ENCODE data around the gene MAMDC2. TPM values are rescaled to one million over a fixed set of nuclear protein-coding genes. Genes with fewer than 3 reads are reported as not detected.
"Not testable (repeated sequence)": the region's sequence is repeated elsewhere in the genome, so short reads cannot be mapped to it uniquely, and the experiment has no call there.

The MAMDC2 gene
- total and polyA plus RNA-seq, 5 donors = 11.5 to 18.1 (median 15.9) TPM

DNA sequence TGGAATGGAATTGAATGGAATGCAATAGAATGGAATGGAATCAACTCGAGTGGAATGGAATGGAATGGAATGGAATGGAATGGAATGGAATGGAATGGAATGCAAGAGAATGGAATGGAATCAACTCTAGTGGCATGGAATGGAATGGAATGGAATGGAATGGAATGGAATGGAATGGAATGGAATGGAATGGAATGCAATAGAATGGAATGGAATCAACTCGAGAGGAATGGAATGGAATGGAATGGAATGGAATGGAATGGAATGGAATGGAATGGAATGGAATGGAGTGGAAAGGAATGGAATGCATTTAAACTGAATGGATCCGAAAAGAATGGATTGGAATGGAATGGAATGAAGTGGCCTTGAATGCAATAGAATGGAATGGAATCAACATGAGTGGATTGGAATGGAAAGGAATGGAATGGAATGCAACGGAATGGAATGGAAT is 5.5 kb upstream of the MAMDC2 start:
- H3K4me3 ChIP-seq (ENCODE audit: low read length); H3K9me3 ChIP-seq (ENCODE audit: control insufficient read depth, low read length); DNase-seq; H3K4me1 ChIP-seq (ENCODE audit: control insufficient read depth, insufficient read depth, low read length); H3K27ac ChIP-seq (ENCODE audit: low read length); intact Hi-C loops (cut with DNase I); H3K27me3 ChIP-seq (ENCODE audit: control insufficient read depth, insufficient read depth): not testable (repeated sequence)
- peak; percentile 69 to 72 for ATAC-seq
- WGBS = 76% methylated on average over 4 of the region's 4 CpGs

DNA sequence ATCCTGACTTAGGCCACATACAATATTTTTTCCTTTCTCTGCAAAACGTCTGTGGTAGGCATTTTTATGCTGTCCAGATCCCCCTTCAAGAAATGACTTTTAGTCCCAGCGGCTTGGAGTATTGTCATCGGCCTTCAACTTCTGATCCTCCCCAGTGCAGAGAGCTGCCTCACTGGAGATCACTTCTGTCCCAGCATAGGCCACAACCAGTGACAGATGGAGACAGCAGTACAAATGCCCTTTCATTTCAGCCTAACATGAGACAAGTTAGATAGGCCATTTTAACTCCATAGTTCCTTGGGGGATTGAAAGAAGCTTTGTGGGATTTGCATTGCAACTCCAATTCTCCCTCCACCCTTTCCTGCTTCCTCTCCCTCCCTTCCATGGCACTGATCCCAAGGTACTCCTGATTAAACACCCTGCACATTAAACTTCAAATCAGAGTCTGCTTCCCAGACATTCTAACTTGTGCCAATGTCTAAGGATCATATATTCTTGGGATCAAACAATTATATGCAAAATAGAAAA is 3.2 kb upstream of the MAMDC2 start:
- no peak overlapping the region for H3K4me3 ChIP-seq (ENCODE audit: low read length)
- H3K9me3 ChIP-seq (ENCODE audit: control insufficient read depth, low read length) = no peaks in the 10 kb centered on the region
- no peak for DNase-seq
- intact Hi-C loops (cut with DNase I) = loop anchor here in 3 of 4 donors (10.0 kb wide), 3 partner anchors 46 to 66 kb away; no protein-coding TSS in a partner anchor
- no peaks in the 10 kb centered on the region for H3K27me3 ChIP-seq (ENCODE audit: control insufficient read depth, insufficient read depth)
- no peak overlapping the region for H3K27ac ChIP-seq (ENCODE audit: low read length)
- ATAC-seq = peak in 1 of 2 donors; percentile 35
- H3K4me1 ChIP-seq (ENCODE audit: control insufficient read depth, insufficient read depth, low read length) = no peaks in the 10 kb centered on the region
- WGBS = 60% methylated on average over 3 of the region's 3 CpGs

DNA sequence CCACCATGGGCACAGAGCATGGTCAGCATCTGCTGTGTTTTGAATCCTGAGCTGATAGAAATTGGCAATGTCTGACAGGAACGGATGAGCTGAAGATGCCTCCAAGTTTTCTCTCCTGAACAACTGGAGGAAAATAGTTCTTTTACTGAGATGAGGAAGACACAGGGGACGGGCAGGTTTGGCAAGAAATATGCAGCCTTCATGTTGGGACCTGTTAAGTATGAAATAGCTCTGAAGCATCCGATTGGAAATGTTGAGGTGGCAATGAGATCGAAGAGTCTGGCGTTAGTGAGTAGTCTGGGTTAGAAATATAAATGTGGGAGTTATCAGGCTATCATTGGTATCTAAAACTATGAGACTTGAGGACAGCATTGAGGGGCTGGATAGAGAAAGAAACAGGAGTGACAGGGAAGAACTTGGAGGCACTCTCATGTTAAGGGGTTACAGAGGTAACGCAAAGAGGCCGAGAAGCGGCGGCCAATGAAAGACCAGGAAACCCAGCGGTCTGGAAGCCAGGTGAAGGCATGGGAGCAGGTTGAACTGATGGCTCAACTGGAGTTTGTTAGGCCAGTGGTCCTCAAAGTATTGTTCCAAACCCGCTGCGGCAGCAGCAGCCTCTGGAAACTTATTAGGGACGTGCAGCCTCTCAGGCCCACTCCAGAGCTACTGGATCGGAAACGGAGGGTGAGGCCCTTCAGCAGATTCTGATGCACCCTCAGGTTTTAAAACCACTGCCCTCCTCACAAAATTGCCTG is 1.0 kb upstream of the MAMDC2 start:
- DNase-seq (no peak), ATAC-seq (no peak)
- H3K4me1 ChIP-seq (ENCODE audit: control insufficient read depth, insufficient read depth, low read length) = no peaks in the 10 kb centered on the region
- H3K27me3 ChIP-seq (ENCODE audit: control insufficient read depth, insufficient read depth) = no peaks in the 10 kb centered on the region
- H3K4me3 ChIP-seq (ENCODE audit: low read length) = no peak overlapping the region
- H3K9me3 ChIP-seq (ENCODE audit: control insufficient read depth, low read length) = no peaks in the 10 kb centered on the region
- intact Hi-C loops (cut with DNase I) = loop anchor here in 3 of 4 donors (10.0 kb wide), 3 partner anchors 48 to 68 kb away; no protein-coding TSS in a partner anchor
- H3K27ac ChIP-seq (ENCODE audit: low read length) = no peak overlapping the region
- 92% methylated on average over 15 of the region's 15 CpGs for WGBS

DNA sequence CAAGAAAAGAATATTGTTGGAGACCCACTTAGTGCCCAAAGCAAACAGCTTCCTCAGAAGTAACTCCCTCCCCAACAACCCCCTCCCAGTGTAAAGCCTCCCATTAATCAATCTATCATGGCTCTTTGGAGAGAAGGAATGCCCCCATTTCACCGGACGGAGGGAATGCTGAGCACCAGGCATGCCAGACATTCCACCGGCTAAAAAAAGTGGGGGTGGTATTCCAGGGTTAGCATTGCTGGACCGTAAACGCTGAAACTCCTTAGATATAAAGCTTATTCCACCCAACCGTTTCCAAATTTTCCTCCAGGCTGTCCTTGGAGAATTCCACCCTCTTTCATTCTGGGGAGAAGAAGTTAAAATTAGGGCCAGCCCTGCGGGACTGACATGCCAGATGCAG is 363 bp upstream of the MAMDC2 start:
- peak overlapping the region; percentile 1 for H3K27ac ChIP-seq (ENCODE audit: low read length)
- H3K27me3 ChIP-seq (ENCODE audit: control insufficient read depth, insufficient read depth) = no peaks in the 10 kb centered on the region
- H3K9me3 ChIP-seq (ENCODE audit: control insufficient read depth, low read length) = no peaks in the 10 kb centered on the region
- ATAC-seq (no peak), DNase-seq (no peak)
- intact Hi-C loops (cut with DNase I) = loop anchor here in 3 of 4 donors (10.0 kb wide), 3 partner anchors 48 to 68 kb away; no protein-coding TSS in a partner anchor
- H3K4me3 ChIP-seq (ENCODE audit: low read length) = peak overlapping the region; percentile 62
- no peaks in the 10 kb centered on the region for H3K4me1 ChIP-seq (ENCODE audit: control insufficient read depth, insufficient read depth, low read length)
- 10% methylated on average over 7 of the region's 7 CpGs for WGBS

DNA sequence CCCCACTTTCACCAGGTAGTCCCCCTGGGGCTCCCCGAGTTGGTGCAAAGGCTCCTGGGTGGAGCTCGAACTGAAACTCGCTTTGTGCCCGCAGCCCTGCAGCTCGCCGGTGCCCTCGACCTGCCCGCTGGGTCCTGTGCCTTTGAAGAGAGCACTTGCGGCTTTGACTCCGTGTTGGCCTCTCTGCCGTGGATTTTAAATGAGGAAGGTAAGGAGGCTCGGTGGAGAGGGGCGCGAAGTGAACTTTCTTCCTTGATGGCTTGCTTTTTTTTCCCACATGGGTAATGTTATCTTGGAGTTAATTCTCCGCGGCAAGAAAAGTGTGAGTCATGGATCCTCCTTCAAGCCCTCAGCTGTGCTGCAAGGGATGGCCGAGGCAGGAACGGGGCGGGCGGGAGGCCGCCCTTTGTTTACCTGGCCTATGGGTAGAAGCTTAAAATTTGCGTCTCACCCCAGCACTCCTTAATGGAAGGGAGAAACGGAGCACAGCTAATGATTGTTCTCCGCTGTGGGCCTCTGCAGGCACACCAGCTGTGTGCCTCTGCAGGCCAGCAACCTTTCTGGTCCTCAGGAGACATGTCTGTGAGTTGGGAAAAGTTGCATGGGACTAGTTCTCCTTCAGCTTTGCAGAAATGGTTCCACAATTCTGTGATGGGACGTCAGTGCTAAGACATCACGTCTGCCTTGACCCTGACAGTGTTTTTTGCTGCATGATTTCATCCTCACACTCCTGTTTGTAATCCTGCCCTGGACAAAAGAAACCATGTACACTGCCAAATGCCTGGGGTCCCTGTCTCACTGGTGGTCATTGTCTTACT is 1.1 kb downstream of the MAMDC2 start:
- H3K27ac ChIP-seq (ENCODE audit: low read length) = peak overlapping the region; percentile 15
- H3K4me1 ChIP-seq (ENCODE audit: control insufficient read depth, insufficient read depth, low read length) = peaks cover 6% of the 10 kb centered on the region
- WGBS = 18% methylated on average over 26 of the region's 26 CpGs
- H3K4me3 ChIP-seq (ENCODE audit: low read length) = peak overlapping the region; percentile 62
- DNase-seq = peak; percentile 24 to 76 (median 63)
- intact Hi-C loops (cut with DNase I) = loop anchor here in 3 of 4 donors (10.0 kb wide), 3 partner anchors 50 to 70 kb away; no protein-coding TSS in a partner anchor
- ATAC-seq = peak; percentile 38 to 73
- no peaks in the 10 kb centered on the region for H3K9me3 ChIP-seq (ENCODE audit: control insufficient read depth, low read length)
- no peaks in the 10 kb centered on the region for H3K27me3 ChIP-seq (ENCODE audit: control insufficient read depth, insufficient read depth)

DNA sequence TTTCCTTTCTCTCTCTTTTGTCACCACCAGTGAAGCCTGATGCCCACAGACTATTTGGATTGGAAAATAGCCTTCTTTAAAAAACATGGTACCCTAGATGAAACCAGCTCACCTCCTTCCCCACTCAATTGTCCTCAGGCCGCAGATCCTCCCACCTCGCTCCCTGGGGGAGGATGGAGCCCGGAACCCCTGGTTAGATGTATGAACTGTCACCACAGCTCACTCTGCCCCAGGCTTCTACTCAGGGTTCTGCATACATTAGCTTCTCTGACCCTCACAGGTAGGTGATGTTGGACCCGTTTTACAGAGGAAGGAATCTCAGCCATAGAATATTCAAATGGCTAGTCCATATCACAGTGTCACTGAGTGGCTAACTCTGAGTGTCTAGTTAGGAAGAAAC is 1.8 kb downstream of the MAMDC2 start:
- H3K9me3 ChIP-seq (ENCODE audit: control insufficient read depth, low read length) = no peaks in the 10 kb centered on the region
- WGBS = 94% methylated on average over 4 of the region's 4 CpGs
- no peak for DNase-seq
- ATAC-seq = no peak
- peak overlapping the region; percentile 62 for H3K4me3 ChIP-seq (ENCODE audit: low read length)
- no peak overlapping the region for H3K27ac ChIP-seq (ENCODE audit: low read length)
- intact Hi-C loops (cut with DNase I) = loop anchor here in 3 of 4 donors (10.0 kb wide), 3 partner anchors 51 to 71 kb away; no protein-coding TSS in a partner anchor
- H3K4me1 ChIP-seq (ENCODE audit: control insufficient read depth, insufficient read depth, low read length) = peaks cover 7% of the 10 kb centered on the region
- no peaks in the 10 kb centered on the region for H3K27me3 ChIP-seq (ENCODE audit: control insufficient read depth, insufficient read depth)

DNA sequence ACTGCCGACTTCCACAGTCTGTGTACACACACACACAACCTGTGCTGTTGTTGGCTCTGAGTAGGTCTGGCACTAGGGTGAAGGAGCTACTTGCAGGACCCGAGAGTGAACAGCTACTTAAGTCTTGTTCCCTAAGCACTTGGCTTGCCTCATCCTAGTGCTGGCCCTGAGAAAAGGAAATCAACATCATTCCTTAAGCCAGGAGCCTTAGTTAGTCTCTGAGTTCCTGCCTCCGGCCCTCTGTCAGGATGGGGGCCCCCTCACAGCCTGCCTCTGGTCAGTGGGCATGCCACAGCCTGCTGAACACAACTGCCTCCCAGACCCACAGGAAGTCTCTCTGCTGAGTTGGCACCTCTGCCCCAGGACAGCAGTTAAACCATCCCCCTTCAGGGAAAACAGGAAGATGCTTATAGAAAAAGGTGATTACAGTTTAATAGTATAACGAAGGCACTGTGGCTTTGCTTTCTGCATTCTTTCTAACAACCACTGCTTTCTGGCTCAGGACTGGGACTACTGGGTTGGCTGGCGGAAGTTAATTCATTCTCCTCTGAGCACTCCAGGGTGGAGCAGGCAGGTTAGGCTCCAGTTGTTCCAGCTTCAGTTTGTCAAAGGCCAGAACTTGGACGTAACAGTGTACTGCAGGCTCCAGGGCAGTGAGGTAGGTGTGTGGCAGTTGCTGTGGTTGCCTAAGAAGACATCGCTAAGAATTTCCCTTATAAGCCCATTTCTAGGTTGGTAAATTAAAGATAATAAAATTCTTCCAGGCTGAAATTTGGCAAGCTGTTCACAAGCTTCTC is 2.8 kb downstream of the MAMDC2 start:
- DNase-seq (peak in 2 of 3 donors; percentile 47 to 60), ATAC-seq (no peak)
- H3K9me3 ChIP-seq (ENCODE audit: control insufficient read depth, low read length) = no peaks in the 10 kb centered on the region
- H3K4me1 ChIP-seq (ENCODE audit: control insufficient read depth, insufficient read depth, low read length) = peaks cover 11% of the 10 kb centered on the region
- WGBS = 49% methylated on average over 7 of the region's 7 CpGs
- H3K4me3 ChIP-seq (ENCODE audit: low read length) = no peak overlapping the region
- intact Hi-C loops (cut with DNase I) = loop anchor here in 3 of 4 donors (10.0 kb wide), 3 partner anchors 52 to 72 kb away; no protein-coding TSS in a partner anchor
- H3K27ac ChIP-seq (ENCODE audit: low read length) = no peak overlapping the region
- no peaks in the 10 kb centered on the region for H3K27me3 ChIP-seq (ENCODE audit: control insufficient read depth, insufficient read depth)

DNA sequence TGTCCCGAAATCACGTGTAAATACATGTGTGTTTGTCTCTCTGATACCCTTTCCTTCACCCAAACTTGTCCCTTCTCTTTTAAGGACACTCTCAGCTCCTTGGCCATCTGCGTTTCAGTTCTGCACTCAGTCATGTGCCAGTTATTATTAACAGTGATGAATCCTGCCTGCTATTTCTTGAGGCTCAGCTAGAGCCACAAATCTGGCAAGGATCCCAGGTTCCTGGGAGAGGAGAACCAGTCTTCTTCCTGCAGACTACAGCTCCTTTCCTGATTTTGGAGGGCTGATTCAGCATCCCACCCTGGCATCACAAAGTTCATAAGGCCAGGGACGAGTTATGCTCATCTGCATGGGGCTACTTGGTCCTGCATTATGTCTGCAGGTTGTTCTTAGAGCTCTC is 5.6 kb downstream of the MAMDC2 start:
- Histone ChIP-seq H3K27me3 (ENCODE audit: control insufficient read depth, insufficient read depth) (no peaks in the 10 kb centered on the region), H3K4me1 (ENCODE audit: control insufficient read depth, insufficient read depth, low read length) (peaks cover 19% of the 10 kb centered on the region), H3K4me3 (ENCODE audit: low read length) (no peak overlapping the region), H3K9me3 (ENCODE audit: control insufficient read depth, low read length) (no peaks in the 10 kb centered on the region), H3K27ac (ENCODE audit: low read length) (peak overlapping the region; percentile 46)
- DNase-seq = peak; percentile 69 to 81 (median 75)
- intact Hi-C loops (cut with DNase I) = loop anchor here in 3 of 4 donors (10.0 kb wide), 3 partner anchors 54 to 74 kb away; no protein-coding TSS in a partner anchor
- WGBS = 26% methylated on average over 4 of the region's 4 CpGs
- peak; percentile 49 to 56 for ATAC-seq

DNA sequence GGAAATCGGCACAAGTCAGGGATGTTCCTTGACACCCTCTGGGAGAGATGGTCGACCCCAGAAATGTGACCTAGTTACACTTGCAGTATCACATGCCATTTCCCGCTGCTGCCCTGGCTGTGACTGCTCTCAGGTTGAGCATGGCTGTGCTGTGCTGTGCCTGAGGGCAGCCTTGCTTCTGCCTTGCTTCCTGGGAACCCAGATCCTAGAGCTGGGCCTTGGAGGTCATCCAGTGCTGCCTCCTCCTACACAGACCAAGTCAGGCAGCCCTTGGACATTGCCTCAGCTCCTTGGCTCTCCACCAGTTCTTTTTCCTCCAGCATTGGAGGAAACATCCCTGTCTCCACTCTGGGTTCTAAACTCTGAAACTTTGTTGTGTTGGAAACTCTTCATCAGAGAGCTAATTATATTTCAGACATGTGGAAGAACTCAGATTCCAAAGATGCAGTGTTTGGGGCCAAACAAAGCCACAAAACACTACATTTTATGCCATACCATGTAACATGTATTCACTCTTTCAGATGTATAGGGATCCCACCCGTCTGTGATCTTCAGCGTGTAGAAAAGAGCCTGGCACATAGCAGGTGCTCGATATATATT is 6.1 kb downstream of the MAMDC2 start:
- peaks cover 19% of the 10 kb centered on the region for H3K4me1 ChIP-seq (ENCODE audit: control insufficient read depth, insufficient read depth, low read length)

DNA sequence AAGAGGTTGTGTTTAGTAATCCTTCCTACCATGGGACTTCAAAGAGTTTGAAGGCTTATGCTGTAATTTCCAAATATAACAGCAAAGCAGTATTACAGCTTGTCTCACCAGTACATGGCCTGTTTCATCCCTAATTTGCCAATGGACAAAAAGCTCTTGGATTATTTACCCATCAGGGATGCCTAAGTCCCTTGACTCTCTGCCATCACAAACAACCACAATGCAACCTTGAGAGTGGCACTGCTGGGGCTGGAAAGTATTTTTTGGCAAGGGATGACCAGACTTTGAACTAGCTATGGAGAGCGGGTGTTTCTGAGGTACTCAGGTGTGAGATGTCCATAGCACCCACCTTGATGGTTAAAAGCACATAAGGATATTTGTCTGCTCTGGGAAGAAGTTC is 9.1 kb downstream of the MAMDC2 start:
- 92% methylated on average over 1 of the region's 1 CpG for WGBS
- intact Hi-C loops (cut with DNase I) = no loop called here
- ATAC-seq = no peak
- Histone ChIP-seq H3K4me3 (ENCODE audit: low read length) (no peak overlapping the region), H3K9me3 (ENCODE audit: control insufficient read depth, low read length) (no peaks in the 10 kb centered on the region), H3K4me1 (ENCODE audit: control insufficient read depth, insufficient read depth, low read length) (peaks cover 24% of the 10 kb centered on the region), H3K27me3 (ENCODE audit: control insufficient read depth, insufficient read depth) (no peaks in the 10 kb centered on the region), H3K27ac (ENCODE audit: low read length) (no peak overlapping the region)
- no peak for DNase-seq

More for the DNA sequence above, 6.1 kb downstream of the MAMDC2 start:
- H3K4me3 ChIP-seq (ENCODE audit: low read length) = no peak overlapping the region
- H3K9me3 ChIP-seq (ENCODE audit: control insufficient read depth, low read length) = no peaks in the 10 kb centered on the region
- peak overlapping the region; percentile 48 for H3K27ac ChIP-seq (ENCODE audit: low read length)
- no peaks in the 10 kb centered on the region for H3K27me3 ChIP-seq (ENCODE audit: control insufficient read depth, insufficient read depth)
- 42% methylated on average over 6 of the region's 6 CpGs for WGBS
- DNase-seq = peak; percentile 89 to 95 (median 90)
- ATAC-seq = peak; percentile 89 to 92
- intact Hi-C loops (cut with DNase I) = loop anchor here in 3 of 4 donors (10.0 kb wide), 3 partner anchors 55 to 75 kb away; no protein-coding TSS in a partner anchor

All from right cardiac atrium (tissue), 5 donors.